ENCODE data around the gene ADAM30.
"Not testable (repeated sequence)": the region's sequence is repeated elsewhere in the genome, so short reads cannot be mapped to it uniquely, and the experiment has no call there.

ADAM30 gene

DNA sequence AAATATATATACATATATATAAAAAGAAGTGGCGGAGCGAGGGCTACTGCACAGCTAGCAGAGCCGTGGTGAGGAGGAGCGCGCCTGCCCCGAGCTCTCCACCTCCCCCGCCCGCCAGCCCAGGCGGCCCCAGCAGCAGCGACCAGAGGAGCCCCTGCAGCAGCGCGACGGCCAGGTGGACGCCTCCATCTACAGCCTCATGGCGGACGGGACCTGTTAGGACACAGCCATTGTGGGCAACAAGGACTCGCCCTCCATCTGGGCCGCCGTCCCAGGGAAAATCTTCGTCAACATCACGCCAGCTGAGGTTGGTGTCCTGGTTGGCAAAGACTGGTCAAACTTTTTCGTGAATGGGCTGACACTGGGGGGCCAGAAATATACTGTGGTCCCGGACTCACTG lies 43.2 kb downstream of the ADAM30 start:
- POLR2A ChIA-PET, result no interaction called here
- TF ChIP-seq SP1 (IDR thresholded peaks at IDR 0.05) (no peak), ELF4 (IDR thresholded peaks at IDR 0.05) (no peak), SUZ12 (IDR thresholded peaks at IDR 0.05) (no peak), BHLHE40 (IDR thresholded peaks at IDR 0.05; ENCODE audit: borderline replicate concordance) (no peak), FOXM1 (IDR thresholded peaks at IDR 0.05; ENCODE audit: borderline replicate concordance) (no peak), TARDBP (IDR thresholded peaks at IDR 0.05) (no peak), NFRKB (IDR thresholded peaks at IDR 0.05) (no peak), ZNF384 (IDR thresholded peaks at IDR 0.05) (no peak), CTBP1 (IDR thresholded peaks at IDR 0.05; ENCODE audit: borderline replicate concordance) (no peak), FOXA1 (IDR thresholded peaks at IDR 0.05) (no peak), HDGF (IDR thresholded peaks at IDR 0.05; ENCODE audit: borderline replicate concordance) (no peak), LEF1 (IDR thresholded peaks at IDR 0.05; ENCODE audit: borderline replicate concordance) (no peak), ARNT (IDR thresholded peaks at IDR 0.05) (no peak), FOXK2 (IDR thresholded peaks at IDR 0.05) (no peak), L3MBTL2 (conservative IDR thresholded peaks at IDR 0.05) (no peak)
- TF ChIP-seq, protein P1, sequence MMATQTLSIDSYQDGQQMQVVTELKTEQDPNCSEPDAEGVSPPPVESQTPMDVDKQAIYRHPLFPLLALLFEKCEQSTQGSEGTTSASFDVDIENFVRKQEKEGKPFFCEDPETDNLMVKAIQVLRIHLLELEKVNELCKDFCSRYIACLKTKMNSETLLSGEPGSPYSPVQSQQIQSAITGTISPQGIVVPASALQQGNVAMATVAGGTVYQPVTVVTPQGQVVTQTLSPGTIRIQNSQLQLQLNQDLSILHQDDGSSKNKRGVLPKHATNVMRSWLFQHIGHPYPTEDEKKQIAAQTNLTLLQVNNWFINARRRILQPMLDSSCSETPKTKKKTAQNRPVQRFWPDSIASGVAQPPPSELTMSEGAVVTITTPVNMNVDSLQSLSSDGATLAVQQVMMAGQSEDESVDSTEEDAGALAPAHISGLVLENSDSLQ (IDR thresholded peaks at IDR 0.05), result no peak
- DNase-seq (ENCODE audit: extremely low spot score), result no peak
- CTCF ChIA-PET, result no interaction called here

DNA sequence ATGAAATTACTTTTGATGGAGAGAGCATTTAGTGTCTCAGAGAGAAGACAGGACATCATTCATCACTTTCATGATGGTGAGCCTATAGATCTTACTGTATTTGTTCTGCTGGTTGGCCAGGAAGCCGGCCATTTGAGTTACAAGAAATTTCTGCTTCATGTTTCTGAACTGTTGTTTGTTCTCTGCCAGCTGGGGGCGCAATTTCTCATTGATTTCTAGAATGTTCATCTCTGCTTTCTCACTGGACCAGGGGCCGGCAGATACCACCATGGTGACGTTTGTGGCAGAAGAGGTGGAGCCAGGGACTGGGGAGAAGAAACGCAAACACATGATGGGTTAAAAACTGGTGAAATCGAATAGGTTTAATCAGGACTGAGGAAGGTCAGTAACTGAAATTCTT lies 52.1 kb downstream of the ADAM30 start:
- POLR2A ChIA-PET; CTCF ChIA-PET; DNase-seq (ENCODE audit: extremely low spot score): not testable (repeated sequence)

Measured in HEK293T (cell line).